NCI-H146 treated with DMSO at 0.1 percent for 48 hours (cell line): ENCODE results near the gene KCNK7.
"Not testable (repeated sequence)": the region's sequence is repeated elsewhere in the genome, so short reads cannot be mapped to it uniquely, and the experiment has no call there.

ENCODE experiments used
- DNase-seq: peaks from one replicate; lab custom pipeline; 2025; ENCODE audit not compliant: unreplicated experiment; lab: John Stamatoyannopoulos, UW

Gene KCNK7

DNA sequence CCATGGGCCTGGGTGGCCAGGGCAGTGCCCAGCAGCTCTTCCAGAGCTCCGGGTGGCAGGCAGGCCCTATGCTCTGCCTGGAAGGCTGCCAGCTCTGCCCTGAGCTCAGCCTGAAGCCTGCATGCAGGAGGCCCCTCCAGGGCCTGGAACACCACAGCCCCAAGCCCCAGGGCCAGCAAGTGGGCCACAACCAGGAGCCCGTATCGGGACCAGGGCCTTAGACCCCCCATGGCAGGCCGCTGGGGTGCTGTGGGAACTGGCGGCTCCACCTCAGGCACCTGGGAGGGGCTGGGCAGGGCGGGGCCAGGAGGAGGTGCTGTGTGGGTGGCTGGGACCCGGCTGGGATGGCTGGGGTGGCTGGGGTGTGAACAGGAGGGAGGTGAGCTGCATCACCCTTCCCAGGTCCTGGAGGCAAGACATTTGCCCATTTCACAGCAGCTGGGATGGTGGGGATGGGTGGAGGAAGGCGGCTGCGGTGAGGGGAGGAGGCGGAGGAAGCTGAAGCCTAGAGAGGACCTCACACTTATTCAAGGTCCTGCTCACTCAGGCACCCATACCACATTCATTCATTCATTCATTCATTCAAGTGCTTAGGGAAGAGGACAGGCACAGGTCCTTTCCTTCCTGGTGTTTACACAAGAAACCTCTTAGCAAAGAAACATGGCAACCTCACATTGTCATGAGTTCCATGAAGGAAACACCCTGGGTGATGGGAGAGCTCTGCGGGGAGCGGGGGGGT is at the start of gene KCNK7:
Gene KCNK7, minus strand, starts transcription at position 258 of the 739 bp plus-strand sequence. Its CDS starts 28 bp downstream, at position 230.
- no peak for DNase-seq

DNA sequence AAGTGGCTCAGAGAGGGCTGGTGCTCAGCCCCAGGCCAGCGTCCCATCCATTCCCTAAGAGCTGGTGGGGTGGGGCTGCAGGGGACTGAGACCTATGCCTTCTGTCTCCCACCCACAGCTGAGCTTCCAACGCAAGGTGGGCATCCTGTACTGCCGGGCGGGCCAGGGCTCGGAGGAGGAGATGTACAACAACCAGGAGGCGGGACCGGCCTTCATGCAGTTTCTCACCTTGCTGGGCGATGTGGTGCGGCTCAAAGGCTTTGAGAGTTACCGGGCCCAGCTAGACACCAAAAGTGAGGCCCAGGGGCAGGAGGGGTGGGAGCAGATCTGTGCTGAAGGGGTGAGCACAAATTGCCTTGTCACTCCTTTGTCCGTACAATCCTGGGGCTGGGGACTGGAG is 49.2 kb upstream of the KCNK7 start:
- no peak for DNase-seq

DNA sequence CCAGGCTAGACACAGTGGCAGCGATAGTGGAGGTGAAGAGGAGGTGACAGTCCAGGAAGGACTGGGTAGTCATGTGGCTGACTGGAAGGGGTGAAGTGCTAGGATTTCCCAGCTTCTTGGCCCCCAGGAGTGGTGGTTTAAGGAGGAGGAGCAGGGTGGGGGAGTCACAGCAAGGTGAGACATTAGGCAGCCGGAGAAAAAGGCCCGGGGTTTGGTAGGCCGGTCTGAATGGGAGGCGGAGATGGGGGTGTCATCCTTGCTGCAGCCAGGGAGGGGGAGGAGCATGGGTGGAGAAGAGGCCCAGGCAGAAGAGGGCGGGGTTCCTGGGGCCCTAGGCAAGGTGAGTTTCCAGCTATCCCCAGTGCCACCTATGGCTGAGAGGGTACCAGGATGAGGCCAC is 48.4 kb upstream of the KCNK7 start:
- DNase-seq, result no peak

- no peak for DNase-seq
Measured at GRCh38 chr11:65642014-65642671, 46.5 kb upstream of the KCNK7 start.

- no peak for DNase-seq
Measured at GRCh38 chr11:65641297-65642013, 45.9 kb upstream of the KCNK7 start.

GRCh38 chr11:65640483-65641296 is 45.1 kb upstream of the KCNK7 start:
- no peak for DNase-seq

DNA sequence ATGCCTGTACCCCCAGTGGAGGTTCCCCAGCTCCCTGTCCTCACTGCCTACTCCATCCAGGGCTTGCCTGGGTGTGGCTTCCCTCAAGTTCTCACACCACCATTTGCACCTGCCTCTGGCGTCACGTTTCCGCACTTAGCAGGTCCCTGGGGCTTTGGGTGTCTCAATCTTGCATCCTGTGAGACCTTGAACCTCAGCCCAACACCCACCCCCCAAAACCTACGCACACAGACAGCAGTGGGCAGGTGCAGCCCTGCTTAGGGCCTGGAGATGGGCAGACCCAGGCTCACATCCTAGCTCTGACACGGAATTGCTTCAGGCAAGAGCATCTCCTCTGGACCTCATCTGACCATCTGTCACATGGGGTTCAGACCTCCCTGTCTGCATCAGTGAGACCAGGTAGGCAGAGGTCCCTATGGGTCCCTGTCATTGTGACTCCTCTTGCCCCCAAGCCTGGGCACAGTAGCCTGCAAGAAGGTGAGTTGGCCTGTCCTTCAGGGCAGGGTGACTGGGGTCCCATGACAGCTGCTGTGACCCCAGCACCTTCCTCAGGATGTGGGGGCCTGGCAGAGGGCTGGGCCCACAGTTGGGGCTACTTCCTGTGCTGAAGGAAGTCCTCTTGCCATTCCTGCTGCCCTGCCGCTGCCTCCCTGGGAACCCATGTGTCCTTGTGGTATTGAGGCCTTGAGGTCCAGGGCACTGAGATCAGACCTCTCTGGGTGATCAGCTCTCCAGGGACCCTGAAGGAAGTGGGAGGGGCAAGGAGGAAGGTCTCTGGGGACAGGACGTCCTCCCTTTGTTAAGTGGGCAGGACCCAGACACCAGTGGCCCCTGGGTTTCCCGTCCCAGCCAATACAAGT is 44.3 kb upstream of the KCNK7 start:
- no peak for DNase-seq

DNA sequence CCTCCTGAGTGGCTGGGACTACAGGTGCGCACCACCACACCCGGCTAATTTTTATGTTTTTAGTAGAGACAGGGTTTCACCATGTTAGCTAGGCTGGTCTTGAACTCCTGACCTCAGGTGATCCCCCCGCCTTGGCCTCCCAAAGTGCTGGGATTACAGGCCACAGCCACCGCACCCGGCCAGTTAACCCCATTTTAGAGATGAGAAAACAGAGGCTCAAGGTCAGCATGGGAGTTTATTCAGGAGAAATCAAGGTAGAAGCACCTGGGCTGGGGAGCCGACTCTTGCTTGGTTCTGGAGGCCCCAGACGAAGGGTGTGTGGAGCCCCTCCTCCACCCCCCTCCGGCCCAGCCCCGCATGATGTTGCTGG is 43.6 kb upstream of the KCNK7 start:
- DNase-seq, result not testable (repeated sequence)

GRCh38 chr11:65637794-65638419 is 42.3 kb upstream of the KCNK7 start, which contains the start of gene SIPA1:
Gene SIPA1, plus strand, starts transcription at chr11:65638101. Its CDS starts 2,821 bp downstream, at chr11:65640922.
- DNase-seq, result peak; percentile 61

DNA sequence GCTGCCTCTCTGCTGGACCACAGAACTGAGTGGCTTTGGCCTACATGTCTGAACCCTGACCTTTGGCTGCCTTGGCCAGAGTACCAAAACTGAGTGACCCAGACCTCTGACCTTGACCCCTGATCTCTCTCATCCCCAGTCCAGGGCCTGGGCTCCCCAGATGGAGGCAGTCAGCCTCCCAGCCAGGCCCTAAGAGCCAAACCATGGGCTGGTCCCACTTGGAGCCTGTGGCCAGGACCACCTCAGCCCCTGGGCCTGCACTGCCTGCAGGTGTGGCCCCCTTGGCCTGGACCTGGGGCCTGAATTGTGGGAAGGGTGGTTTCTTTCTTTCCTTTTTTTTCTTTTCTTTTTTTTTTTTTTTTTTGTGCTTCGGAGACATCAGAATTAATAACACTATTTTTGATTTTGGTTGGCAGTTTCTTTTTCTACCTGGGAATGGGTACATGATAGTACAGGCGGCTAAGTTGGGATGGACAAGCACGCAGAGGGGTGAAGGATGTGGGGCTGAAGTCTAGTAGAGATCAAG is 41.5 kb upstream of the KCNK7 start:
- no peak for DNase-seq

DNA sequence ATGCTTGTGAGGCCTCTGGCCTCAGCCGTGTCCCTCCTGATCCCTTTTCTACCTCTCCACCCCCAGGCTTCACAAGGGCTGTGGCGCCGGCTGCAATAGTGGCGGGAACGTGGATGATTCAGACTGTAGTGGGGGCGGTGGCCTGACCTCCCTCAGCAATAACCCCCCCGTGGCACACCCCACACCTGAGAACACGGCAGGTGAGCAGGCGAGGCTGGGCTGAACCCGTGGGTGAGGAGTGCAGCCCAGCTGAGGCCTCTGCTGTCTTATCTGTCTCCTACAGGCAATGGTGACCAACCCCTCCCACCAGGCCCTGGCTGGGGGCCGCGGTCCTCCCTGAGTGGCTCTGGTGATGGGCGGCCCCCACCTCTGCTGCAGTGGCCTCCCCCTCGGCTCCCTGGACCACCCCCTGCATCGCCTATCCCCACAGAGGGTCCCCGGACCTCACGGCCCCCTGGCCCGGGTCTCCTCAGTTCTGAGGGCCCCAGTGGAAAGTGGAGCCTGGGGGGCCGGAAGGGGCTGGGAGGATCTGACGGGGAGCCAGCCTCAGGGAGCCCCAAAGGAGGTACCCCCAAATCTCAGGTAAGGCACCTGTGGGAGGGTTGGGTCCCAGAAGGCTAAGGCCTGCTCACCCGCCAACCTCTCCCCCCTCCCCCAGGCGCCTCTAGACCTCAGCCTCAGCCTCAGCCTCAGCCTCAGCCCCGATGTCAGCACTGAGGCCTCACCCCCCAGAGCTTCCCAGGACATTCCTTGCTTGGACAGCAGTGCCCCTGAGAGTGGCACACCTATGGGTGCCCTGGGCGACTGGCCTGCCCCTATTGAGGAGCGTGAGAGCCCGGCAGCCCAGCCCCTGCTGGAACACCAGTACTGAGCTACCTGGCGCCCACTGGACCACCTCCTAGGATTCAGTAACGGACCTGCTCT is 40.8 kb upstream of the KCNK7 start:
- DNase-seq, result no peak

GRCh38 chr11:65634905-65635731 is 39.5 kb upstream of the KCNK7 start:
- no peak for DNase-seq

DNA sequence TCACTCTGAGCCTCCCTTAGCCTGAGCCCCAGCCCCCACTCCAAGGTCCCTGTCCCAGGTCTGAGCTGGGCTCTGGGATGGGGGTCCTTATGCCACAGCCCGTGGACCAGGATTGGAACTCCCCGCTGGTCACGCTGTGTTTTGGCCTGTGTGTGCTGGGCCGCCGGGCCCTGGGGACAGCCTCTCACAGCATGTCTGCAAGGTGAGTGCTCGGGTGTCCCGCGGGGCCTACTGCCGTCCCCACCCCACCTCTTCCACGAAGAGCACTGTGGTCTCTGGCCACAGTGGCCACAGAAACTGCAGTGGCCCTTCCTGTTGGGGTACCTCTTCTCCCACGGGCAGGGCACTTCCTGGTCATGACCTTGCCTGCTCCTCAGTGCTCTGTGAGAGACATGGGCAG is 38.8 kb upstream of the KCNK7 start:
- no peak for DNase-seq

DNA sequence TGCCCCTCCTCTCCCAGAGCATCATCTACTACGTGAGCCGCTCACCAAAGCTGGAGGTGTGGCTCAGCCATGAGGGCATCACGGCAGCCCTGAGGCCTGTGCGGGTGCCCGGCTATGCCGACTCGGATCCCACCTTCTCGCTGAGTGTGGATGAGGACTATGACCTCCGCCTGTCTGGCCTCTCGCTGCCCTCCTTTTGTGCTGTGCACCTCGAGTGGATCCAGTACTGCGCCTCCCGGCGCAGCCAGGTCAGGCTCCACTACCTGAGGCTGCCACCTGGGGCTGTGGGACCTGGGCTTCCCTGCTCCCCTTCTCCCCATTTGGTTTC is 38.5 kb upstream of the KCNK7 start:
- DNase-seq, result no peak

- DNase-seq, result no peak
Measured at GRCh38 chr11:65633390-65634108, 37.9 kb upstream of the KCNK7 start.

- DNase-seq, result no peak
Measured at GRCh38 chr11:65630215-65630614, 34.6 kb upstream of the KCNK7 start.

DNA sequence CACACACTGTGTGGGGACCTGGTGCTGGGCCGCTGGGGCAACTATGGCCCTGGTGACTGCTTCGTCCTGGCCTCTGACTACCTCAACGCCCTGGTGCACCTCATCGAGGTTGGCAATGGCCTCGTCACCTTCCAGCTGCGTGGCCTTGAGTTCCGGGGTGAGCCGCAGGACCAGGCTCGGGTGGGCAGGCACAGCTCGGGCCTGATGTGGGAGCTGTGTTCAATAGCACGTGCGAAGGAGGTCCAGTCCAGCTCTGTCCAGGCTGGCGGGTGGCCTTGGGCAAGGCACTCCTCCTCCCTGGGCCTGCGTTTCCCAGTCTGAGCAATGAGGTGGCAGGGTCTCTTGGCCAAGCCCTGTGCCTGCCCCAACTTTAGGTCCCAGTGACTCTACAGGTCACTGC is 34.0 kb upstream of the KCNK7 start:
- DNase-seq, result no peak
